HK-2 (cell line): ENCODE data around the gene COL24A1.

Experiments used
- DNase-seq: peaks from one replicate; pipeline ENCODE4 v3.0.0-alpha.2; 2018; ENCODE audit not compliant: unreplicated experiment

The COL24A1 gene

GRCh38 chr1:85689775-85690404 lies 466.7 kb downstream of the COL24A1 start:
- no peak for DNase-seq

GRCh38 chr1:85683292-85684025 lies 473.1 kb downstream of the COL24A1 start:
- DNase-seq = no peak

- no peak for DNase-seq
Measured at GRCh38 chr1:85681087-85681486, 475.5 kb downstream of the COL24A1 start.
